ENCODE results near the gene LEPR. TPM values are rescaled to one million over a fixed set of nuclear protein-coding genes. Genes with fewer than 3 reads are reported as not detected.
"Not testable (repeated sequence)": the region's sequence is repeated elsewhere in the genome, so short reads cannot be mapped to it uniquely, and the experiment has no call there.

Gene LEPR
- total RNA-seq, 1 donor from 2014 or later = 4.3 TPM

DNA sequence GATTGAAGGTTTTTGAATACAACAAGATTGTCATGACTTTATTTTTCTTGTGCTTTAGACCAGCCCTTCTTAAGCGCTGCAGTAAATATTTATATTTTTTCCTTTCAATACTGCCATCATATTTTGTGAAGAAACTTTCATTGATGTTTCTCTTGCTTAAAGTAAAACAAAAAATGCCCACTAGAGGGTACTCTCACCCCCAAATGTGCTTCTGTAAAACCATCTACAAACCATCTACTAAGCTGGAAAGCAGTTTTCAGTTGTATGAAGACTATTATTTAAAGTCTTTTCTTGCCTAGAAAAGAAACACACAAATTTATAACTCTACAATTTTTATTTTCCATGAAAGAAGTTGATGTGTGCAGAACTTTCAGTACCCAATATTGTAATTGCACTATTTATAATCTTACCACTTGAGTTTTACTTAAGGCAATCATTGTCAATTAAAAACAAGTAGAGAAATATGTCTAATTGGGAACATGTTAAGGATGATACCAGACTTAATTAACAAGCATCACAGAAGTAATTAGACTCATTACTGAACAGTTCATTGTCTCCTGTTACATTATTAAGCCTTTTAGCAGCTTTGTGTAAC lies 10.7 kb downstream of the LEPR start:
- DNase-seq (no peak), ATAC-seq (ENCODE audit: poor library complexity) (no peak)
- intact Hi-C loops (cut with DNase I) = no loop called here

GRCh38 chr1:65432918-65433317 lies 12.4 kb downstream of the LEPR start:
- ATAC-seq (ENCODE audit: poor library complexity) = no peak
- intact Hi-C loops (cut with DNase I) = no loop called here
- DNase-seq = no peak

DNA sequence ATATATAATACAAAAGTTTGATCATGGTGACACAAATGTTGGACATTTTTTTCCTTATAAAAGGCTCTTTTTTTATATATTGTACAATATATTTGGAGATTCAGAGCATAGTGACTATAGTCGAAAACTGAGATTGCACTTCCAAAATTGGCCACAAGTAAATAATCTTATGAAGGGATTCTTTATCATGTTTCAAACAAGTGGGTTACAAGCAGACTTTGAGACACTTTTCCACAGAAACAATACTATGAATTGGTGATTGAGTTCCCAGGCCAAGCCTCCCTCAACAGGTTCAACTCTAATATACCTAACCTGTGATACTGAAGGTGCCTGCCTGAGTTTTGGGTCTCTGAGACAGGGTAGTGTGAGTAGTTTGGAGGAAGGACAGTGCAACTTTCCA lies 13.8 kb downstream of the LEPR start:
- DNase-seq = no peak
- ATAC-seq (ENCODE audit: poor library complexity) = no peak
- intact Hi-C loops (cut with DNase I) = no loop called here

DNA sequence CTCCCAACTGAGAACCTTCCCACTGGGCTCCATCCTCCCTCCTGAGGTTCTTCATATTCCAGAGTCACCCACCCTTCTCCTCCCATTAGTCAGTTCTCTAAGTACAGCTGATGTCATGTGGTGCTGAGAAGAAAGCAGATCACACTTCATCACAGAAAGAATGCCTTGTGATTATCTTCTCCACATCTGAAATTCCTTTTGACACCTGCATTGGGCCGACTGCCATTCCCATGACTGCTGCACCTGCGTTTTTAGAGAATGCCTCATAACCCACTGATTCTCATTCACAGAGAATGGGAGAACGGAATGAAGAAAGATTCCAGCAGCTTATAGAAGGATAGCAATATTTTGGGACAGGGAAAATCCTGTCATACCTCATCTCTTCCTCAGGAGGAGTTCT lies 14.3 kb downstream of the LEPR start:
- DNase-seq = no peak
- intact Hi-C loops (cut with DNase I) = no loop called here
- ATAC-seq (ENCODE audit: poor library complexity) = no peak

DNA sequence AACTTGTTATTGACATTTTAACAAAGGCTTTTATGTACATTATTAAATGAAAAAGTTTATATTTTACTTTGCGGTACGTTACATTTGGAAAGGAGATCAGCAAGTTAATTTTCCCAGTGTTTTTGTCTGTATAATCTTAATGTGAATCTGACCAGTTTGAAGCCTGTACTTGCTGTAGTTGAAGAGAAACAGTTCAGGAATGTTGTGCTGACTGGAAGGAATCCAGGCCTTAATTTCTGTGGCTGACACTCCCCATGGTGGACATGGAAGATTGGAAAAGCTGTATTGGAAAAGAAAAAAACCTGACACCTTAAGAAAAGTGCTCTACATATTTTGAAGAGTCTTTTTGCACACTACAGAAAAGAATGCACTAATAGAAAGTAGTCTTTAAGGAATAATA lies 15.5 kb downstream of the LEPR start:
- DNase-seq (no peak), ATAC-seq (ENCODE audit: poor library complexity) (peak; percentile 45)
- intact Hi-C loops (cut with DNase I) = no loop called here

GRCh38 chr1:65437616-65438015 lies 17.1 kb downstream of the LEPR start:
- ATAC-seq (ENCODE audit: poor library complexity) = no peak

GRCh38 chr1:65440322-65440900 lies 19.9 kb downstream of the LEPR start:
- no peak for DNase-seq
- intact Hi-C loops (cut with DNase I) = no loop called here
- ATAC-seq (ENCODE audit: poor library complexity) = no peak

More at GRCh38 chr1:65437616-65438015, 17.1 kb downstream of the LEPR start:
- intact Hi-C loops (cut with DNase I) = no loop called here
- DNase-seq = no peak

GRCh38 chr1:65440915-65441314 lies 20.4 kb downstream of the LEPR start:
- DNase-seq (no peak), ATAC-seq (ENCODE audit: poor library complexity) (no peak)
- intact Hi-C loops (cut with DNase I) = no loop called here

- DNase-seq (no peak), ATAC-seq (ENCODE audit: poor library complexity) (no peak)
- intact Hi-C loops (cut with DNase I) = no loop called here
Measured at GRCh38 chr1:65441464-65441863, 21.0 kb downstream of the LEPR start.

- intact Hi-C loops (cut with DNase I) = no loop called here
- no peak for ATAC-seq (ENCODE audit: poor library complexity)
Measured at GRCh38 chr1:65442442-65442841, 22.0 kb downstream of the LEPR start.

DNA sequence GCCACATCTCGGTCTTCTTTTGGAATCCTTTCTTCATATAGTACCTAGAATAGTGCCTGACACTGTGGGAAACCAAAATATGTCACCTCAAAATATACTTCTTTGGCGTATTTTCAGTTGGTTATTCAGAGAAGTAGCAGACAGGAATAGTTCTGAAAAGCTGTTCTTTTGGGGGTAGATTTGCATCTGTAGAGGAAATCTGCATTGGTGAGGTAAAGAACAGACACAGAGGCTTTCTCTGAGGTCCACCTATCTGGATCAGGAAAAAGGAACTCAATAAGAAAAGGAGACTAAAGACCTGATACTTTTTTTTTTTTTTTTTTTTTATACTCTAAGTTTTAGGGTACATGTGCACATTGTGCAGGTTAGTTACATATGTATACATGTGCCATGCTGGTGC lies 23.2 kb downstream of the LEPR start:
- intact Hi-C loops (cut with DNase I) = no loop called here
- ATAC-seq (ENCODE audit: poor library complexity) (no peak), DNase-seq (no peak)

More at GRCh38 chr1:65442442-65442841, 22.0 kb downstream of the LEPR start:
- DNase-seq = no peak

DNA sequence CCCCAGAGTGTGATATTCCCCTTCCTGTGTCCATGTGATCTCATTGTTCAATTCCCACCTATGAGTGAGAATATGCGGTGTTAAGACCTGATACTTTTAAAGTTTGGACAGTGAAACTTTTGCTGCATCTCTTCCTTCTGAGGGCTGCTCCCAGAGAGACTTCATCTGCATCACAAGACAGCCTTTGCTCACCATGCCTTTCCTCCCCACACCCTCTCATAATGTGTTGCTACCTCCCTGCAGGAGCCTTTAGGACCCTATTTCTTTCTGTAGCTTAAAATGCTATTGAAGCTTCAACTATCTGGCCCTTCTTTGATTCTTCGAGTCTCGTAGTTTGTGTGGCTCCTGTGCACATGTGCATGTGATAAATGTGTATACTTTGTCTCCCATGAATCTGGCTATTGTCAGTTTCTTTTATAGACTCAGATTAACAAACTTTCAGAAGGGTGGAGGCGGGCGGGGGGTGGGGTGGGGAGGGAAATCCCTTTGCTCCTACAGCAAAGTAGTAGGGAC lies 23.7 kb downstream of the LEPR start:
- intact Hi-C loops (cut with DNase I) = no loop called here
- DNase-seq (no peak), ATAC-seq (ENCODE audit: poor library complexity) (no peak)

- intact Hi-C loops (cut with DNase I) = no loop called here
- DNase-seq (no peak), ATAC-seq (ENCODE audit: poor library complexity) (no peak)
Measured at GRCh38 chr1:65445837-65446236, 25.4 kb downstream of the LEPR start.

- DNase-seq (no peak), ATAC-seq (ENCODE audit: poor library complexity) (no peak)
- intact Hi-C loops (cut with DNase I) = no loop called here
Measured at GRCh38 chr1:65449214-65449823, 28.9 kb downstream of the LEPR start.

- intact Hi-C loops (cut with DNase I); DNase-seq; ATAC-seq (ENCODE audit: poor library complexity): not testable (repeated sequence)
Measured at GRCh38 chr1:65455678-65456077, 35.2 kb downstream of the LEPR start.

GRCh38 chr1:65456481-65456880 lies 36.0 kb downstream of the LEPR start:
- intact Hi-C loops (cut with DNase I) = no loop called here
- no peak for DNase-seq
- ATAC-seq (ENCODE audit: poor library complexity) = no peak

- ATAC-seq (ENCODE audit: poor library complexity) (no peak), DNase-seq (no peak)
- intact Hi-C loops (cut with DNase I) = no loop called here
Measured at GRCh38 chr1:65457868-65458267, 37.4 kb downstream of the LEPR start.

DNA sequence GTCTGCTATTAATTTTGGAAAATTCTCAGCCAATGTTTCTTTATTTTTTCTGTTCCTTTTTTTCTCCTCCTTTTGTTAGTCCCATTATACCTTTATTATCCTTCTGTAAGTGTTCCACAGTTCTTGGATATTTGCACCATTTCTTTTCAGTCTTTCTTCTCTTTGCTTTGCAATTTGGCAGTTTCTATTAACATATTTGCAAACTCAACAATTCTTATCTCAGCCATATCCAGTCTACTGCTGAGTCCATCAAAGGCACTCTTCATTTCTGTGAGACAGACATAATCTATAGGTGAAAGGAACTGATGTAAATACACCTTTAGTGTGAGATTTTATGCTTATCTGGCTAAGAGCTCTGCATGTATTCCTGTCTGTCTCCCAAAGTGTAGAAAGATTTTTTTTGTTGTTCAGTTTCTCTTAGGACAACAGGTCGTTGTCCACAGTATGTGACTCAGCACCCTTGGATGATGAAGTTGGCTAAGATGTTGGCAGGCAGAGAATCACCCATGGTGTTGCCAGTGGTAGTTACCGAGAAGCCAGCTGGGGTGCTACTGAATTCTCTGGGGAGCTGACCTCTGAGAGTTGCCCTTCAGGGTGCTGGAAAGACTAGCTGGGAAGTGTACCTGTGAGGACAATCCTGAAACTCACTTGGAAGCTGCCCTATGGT lies 38.4 kb downstream of the LEPR start:
- intact Hi-C loops (cut with DNase I) = no loop called here
- DNase-seq (no peak), ATAC-seq (ENCODE audit: poor library complexity) (no peak)

- intact Hi-C loops (cut with DNase I) = no loop called here
- no peak for ATAC-seq (ENCODE audit: poor library complexity)
- DNase-seq = no peak
Measured at GRCh38 chr1:65459397-65459768, 38.9 kb downstream of the LEPR start.

GRCh38 chr1:65465837-65466236 lies 45.4 kb downstream of the LEPR start:
- DNase-seq; intact Hi-C loops (cut with DNase I); ATAC-seq (ENCODE audit: poor library complexity): not testable (repeated sequence)
